ENCODE results near the gene NEUROG2.

DNA sequence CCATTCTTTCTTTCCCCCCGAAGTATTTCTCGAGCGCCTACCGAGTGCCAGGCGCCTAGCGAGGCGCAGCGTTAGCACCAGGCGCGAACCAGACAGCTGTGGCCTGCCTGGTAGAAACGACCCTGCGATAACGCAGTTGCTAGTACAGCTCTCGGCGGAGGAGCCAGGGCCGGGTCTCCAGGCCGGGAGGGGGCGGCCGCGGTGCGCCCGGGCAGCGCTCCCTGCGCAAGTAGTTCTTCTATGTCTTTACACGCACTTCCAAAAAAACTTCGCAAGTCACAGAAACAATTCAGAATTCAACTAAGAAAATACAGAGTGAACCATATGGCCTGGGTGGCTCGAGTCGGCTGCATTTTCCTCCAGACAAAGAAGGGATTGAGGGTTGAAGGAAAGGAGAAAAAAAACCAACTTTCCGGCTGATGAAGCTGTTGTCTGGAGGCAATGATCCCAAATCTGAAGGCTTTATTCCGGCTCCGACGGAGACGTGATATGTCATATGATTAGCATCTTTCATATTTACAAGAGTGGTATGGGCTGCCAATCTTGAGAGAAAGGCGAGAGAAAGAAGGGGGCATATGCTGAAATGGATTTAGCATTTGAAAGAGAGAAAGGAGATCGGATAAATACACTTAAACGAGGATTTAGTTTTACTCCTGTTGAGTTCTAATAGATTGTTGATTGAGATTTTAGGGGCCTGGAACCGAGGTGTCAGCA, 7.2 kb upstream of the NEUROG2 start:
- no peak for TF ChIP-seq EZH2phosphoT487 (IDR thresholded peaks at IDR 0.05; ENCODE audit: borderline replicate concordance)
- TF ChIP-seq, protein P1, sequence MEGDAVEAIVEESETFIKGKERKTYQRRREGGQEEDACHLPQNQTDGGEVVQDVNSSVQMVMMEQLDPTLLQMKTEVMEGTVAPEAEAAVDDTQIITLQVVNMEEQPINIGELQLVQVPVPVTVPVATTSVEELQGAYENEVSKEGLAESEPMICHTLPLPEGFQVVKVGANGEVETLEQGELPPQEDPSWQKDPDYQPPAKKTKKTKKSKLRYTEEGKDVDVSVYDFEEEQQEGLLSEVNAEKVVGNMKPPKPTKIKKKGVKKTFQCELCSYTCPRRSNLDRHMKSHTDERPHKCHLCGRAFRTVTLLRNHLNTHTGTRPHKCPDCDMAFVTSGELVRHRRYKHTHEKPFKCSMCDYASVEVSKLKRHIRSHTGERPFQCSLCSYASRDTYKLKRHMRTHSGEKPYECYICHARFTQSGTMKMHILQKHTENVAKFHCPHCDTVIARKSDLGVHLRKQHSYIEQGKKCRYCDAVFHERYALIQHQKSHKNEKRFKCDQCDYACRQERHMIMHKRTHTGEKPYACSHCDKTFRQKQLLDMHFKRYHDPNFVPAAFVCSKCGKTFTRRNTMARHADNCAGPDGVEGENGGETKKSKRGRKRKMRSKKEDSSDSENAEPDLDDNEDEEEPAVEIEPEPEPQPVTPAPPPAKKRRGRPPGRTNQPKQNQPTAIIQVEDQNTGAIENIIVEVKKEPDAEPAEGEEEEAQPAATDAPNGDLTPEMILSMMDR (conservative IDR thresholded peaks at IDR 0.05; ENCODE audit: low read length): no peak

Measured in Loucy (cell line).